DOHH2 (cell line): ENCODE data around the gene RNF217.

Experiments used
- H3F3A ChIP-seq: fragments of 200-600 bp; sonication (generic), shearing (Covaris generic); 2 replicates; pipeline ENCODE4 v1.6.0; 2016; ENCODE audit warnings: antibody characterized with exemption, mild to moderate bottlenecking; ENCODE audit not compliant: control insufficient read depth, insufficient read depth
- H3K27ac ChIP-seq: fragments of 200-600 bp; sonication (generic); 2 replicates; pipeline ENCODE4 v1.5.1; 2014; ENCODE audit warnings: low read depth, mild to moderate bottlenecking, low read length, moderate library complexity
- H3K27me3 ChIP-seq: fragments of 200-600 bp; sonication (generic); 2 replicates; pipeline ENCODE4 v1.6.1; 2014; ENCODE audit warnings: mild to moderate bottlenecking, low read length, mixed read lengths; ENCODE audit not compliant: control insufficient read depth
- H3K36me3 ChIP-seq: fragments of 200-600 bp; sonication (generic); 2 replicates; pipeline ENCODE4 v1.6.1; 2014; ENCODE audit warnings: mild to moderate bottlenecking, low read length, moderate library complexity, mixed read lengths; ENCODE audit not compliant: control insufficient read depth
- H3K4me1 ChIP-seq: fragments of 200-600 bp; sonication (generic); 2 replicates; pipeline ENCODE4 v1.6.1; 2014; ENCODE audit warnings: mild to moderate bottlenecking, low read length, mixed read lengths; ENCODE audit not compliant: control insufficient read depth
- H3K4me2 ChIP-seq: fragments of 200-600 bp; sonication (generic); 2 replicates; pipeline ENCODE4 v1.6.0; 2014; ENCODE audit warnings: mild to moderate bottlenecking, low read length, moderate library complexity
- H3K4me3 ChIP-seq: fragments of 200-600 bp; sonication (generic); 2 replicates; pipeline ENCODE4 v1.5.1; 2014; ENCODE audit warnings: mild to moderate bottlenecking, low read length, mixed read lengths
- H3K79me2 ChIP-seq: fragments of 200-600 bp; sonication (generic); 2 replicates; pipeline ENCODE4 v1.6.1; 2014; ENCODE audit warnings: mild to moderate bottlenecking, low read length, mixed read lengths; ENCODE audit not compliant: control insufficient read depth
- H3K9me2 ChIP-seq: fragments of 200-600 bp; sonication (generic); replicated peaks from 2 replicates; pipeline ENCODE4 v1.6.1; 2014; ENCODE audit warnings: mild to moderate bottlenecking, low read length, mixed read lengths; ENCODE audit not compliant: control insufficient read depth
- H3K9me3 ChIP-seq: fragments of 200-600 bp; sonication (generic); 2 replicates; pipeline ENCODE4 v1.6.1; 2014; ENCODE audit warnings: antibody characterized with exemption, low read length, mixed read lengths; ENCODE audit not compliant: control insufficient read depth, insufficient read depth
- H4K20me1 ChIP-seq: fragments of 200-600 bp; sonication (generic); 2 replicates; pipeline ENCODE4 v1.6.0; 2014; ENCODE audit warnings: low read depth, mild to moderate bottlenecking, antibody characterized with exemption, low read length, moderate library complexity; ENCODE audit not compliant: control insufficient read depth, insufficient read depth
- CTCF ChIP-seq: fragments of 200-600 bp; sonication (generic); IDR thresholded peaks from one replicate; pipeline ENCODE4 v1.5.1; 2014; ENCODE audit warnings: antibody characterized with exemption, mild to moderate bottlenecking, low read depth, low read length; ENCODE audit not compliant: poor library complexity, severe bottlenecking
- EZH2phosphoT487 ChIP-seq: fragments of 200-600 bp; sonication (generic); IDR thresholded peaks from 2 replicates; pipeline ENCODE4 v1.6.1; 2017; ENCODE audit warnings: borderline replicate concordance, mild to moderate bottlenecking, antibody characterized with exemption, low read length, moderate library complexity, mixed read lengths

The RNF217 gene

GRCh38 chr6:124984668-124985338 lies 22.6 kb downstream of the RNF217 start:
- no peaks in the 10 kb centered on the region for H4K20me1 ChIP-seq
- no peaks in the 10 kb centered on the region for H3K9me3 ChIP-seq
- H3K27ac ChIP-seq, result no peak overlapping the region
- no peaks in the 10 kb centered on the region for H3K9me2 ChIP-seq
- H3K4me1 ChIP-seq, result no peaks in the 10 kb centered on the region
- no peaks in the 10 kb centered on the region for H3K79me2 ChIP-seq
- no peak overlapping the region for H3K4me2 ChIP-seq
- H3K36me3 ChIP-seq, result no peaks in the 10 kb centered on the region
- H3K27me3 ChIP-seq, result no peaks in the 10 kb centered on the region
- H3K4me3 ChIP-seq, result no peak overlapping the region
- TF ChIP-seq EZH2phosphoT487 (no peak), CTCF (no peak)
- H3F3A ChIP-seq, result no peaks in the 10 kb centered on the region

GRCh38 chr6:124986164-124986563 lies 23.9 kb downstream of the RNF217 start:
- H3K36me3 ChIP-seq, result no peaks in the 10 kb centered on the region
- no peak overlapping the region for H3K4me2 ChIP-seq
- no peaks in the 10 kb centered on the region for H3K9me3 ChIP-seq
- no peaks in the 10 kb centered on the region for H3K79me2 ChIP-seq
- no peak for TF ChIP-seq CTCF
- TF ChIP-seq EZH2phosphoT487, result no peak
- no peaks in the 10 kb centered on the region for H3K4me1 ChIP-seq
- no peaks in the 10 kb centered on the region for H3K27me3 ChIP-seq
- no peak overlapping the region for H3K27ac ChIP-seq
- H3K4me3 ChIP-seq, result no peak overlapping the region
- H3K9me2 ChIP-seq, result no peaks in the 10 kb centered on the region
- no peaks in the 10 kb centered on the region for H4K20me1 ChIP-seq
- H3F3A ChIP-seq, result no peaks in the 10 kb centered on the region

- no peaks in the 10 kb centered on the region for H4K20me1 ChIP-seq
- no peak overlapping the region for H3K27ac ChIP-seq
- no peaks in the 10 kb centered on the region for H3K9me3 ChIP-seq
- no peak overlapping the region for H3K4me3 ChIP-seq
- no peaks in the 10 kb centered on the region for H3K36me3 ChIP-seq
- no peaks in the 10 kb centered on the region for H3K9me2 ChIP-seq
- H3K79me2 ChIP-seq, result no peaks in the 10 kb centered on the region
- H3F3A ChIP-seq, result no peaks in the 10 kb centered on the region
- no peaks in the 10 kb centered on the region for H3K4me1 ChIP-seq
- TF ChIP-seq CTCF (no peak), EZH2phosphoT487 (no peak)
- H3K27me3 ChIP-seq, result no peaks in the 10 kb centered on the region
- H3K4me2 ChIP-seq, result no peak overlapping the region
Measured at GRCh38 chr6:124987291-124987690, 25.1 kb downstream of the RNF217 start.
